HepG2 (cell line): Measurements from ENCODE around the gene PGAP1. TPM values are rescaled to one million over a fixed set of nuclear protein-coding genes. Genes with fewer than 3 reads are reported as not detected.

Experiments used
- ARID4A ChIP-seq: sonication (generic); formaldehyde crosslinking; IDR thresholded peaks from 2 replicates; pipeline ENCODE4 v1.5.0; 2020; ENCODE audit warnings: mild to moderate bottlenecking, missing genetic modification reagents, borderline replicate concordance
- IKZF1 ChIP-seq: fragments of 450-650 bp; IDR thresholded peaks from 2 replicates; pipeline ENCODE4 v1.7.1; 2016
- KIAA2018 ChIP-seq: sonication (generic); formaldehyde crosslinking; IDR thresholded peaks from 2 replicates; pipeline ENCODE4 v1.5.0; 2020; ENCODE audit warnings: mild to moderate bottlenecking, missing genetic modification reagents, borderline replicate concordance
- MED1 ChIP-seq: sonication (generic); formaldehyde crosslinking; IDR thresholded peaks from 2 replicates; pipeline ENCODE4 v1.4.0; 2020; ENCODE audit warnings: missing genetic modification reagents
- PAX8 ChIP-seq: sonication (generic); formaldehyde crosslinking; IDR thresholded peaks from 2 replicates; pipeline ENCODE4 v1.8.0; 2022; ENCODE audit warnings: mild to moderate bottlenecking, missing genetic modification reagents, borderline replicate concordance
- POGZ ChIP-seq: sonication (generic); formaldehyde crosslinking; IDR thresholded peaks from 2 replicates; pipeline ENCODE4 v1.4.0; 2020; ENCODE audit warnings: mild to moderate bottlenecking, missing genetic modification reagents
- PRDM4 ChIP-seq: sonication (generic); formaldehyde crosslinking; IDR thresholded peaks from 2 replicates; pipeline ENCODE4 v1.9.0; 2021; ENCODE audit warnings: missing genetic modification reagents, borderline replicate concordance
- ZBTB10 ChIP-seq: sonication (generic); formaldehyde crosslinking; IDR thresholded peaks from 2 replicates; pipeline ENCODE4 v1.4.0; 2020; ENCODE audit warnings: missing genetic modification reagents, borderline replicate concordance
- polyA plus RNA-seq, 8 experiments: library from polyadenylated mRNA; depleted of rRNA in 3 of 8; stranded (reverse) in 7 of 8; unstranded in 1 of 8; fragments of >200 nt; fragmentation: Illumina TruSeq in 4 of 8; extraction: Trizol in 4 of 8; gene quantifications; 2 replicates each; pipeline versions ENCODE4 v1.2.1 to v1.2.3, GENCODE V29; 2011 to 2016; ENCODE audit warnings: low read depth in 4 of 8, missing spikeins in 1 of 8, mixed read lengths in 1 of 8; ENCODE audit not compliant: insufficient read depth in 1 of 8
- total RNA-seq, 5 experiments: library from RNA; depleted of rRNA; stranded (reverse); fragments of >200 nt; fragmentation: Illumina TruSeq; extraction: Trizol; gene quantifications; 2 replicates each; pipeline ENCODE4 v1.2.3, GENCODE V29; 2016; ENCODE audit warnings: low read depth in 1 of 5

The PGAP1 gene
- total and polyA plus RNA-seq, 2 of the 13 experiments (the other 11 are each of a cell fraction or from before 2014, with no cell fraction given): 4.1 to 6.4 TPM

- TF ChIP-seq ZBTB10 (CRISPR knock-in tag): no peak
- no peak for TF ChIP-seq KIAA2018
- TF ChIP-seq PAX8 (CRISPR knock-in tag): no peak
- TF ChIP-seq ARID4A (CRISPR knock-in tag): no peak
- no peak for TF ChIP-seq IKZF1
- TF ChIP-seq MED1 (CRISPR knock-in tag): no peak
- no peak for TF ChIP-seq POGZ
- TF ChIP-seq PRDM4 (CRISPR knock-in tag): no peak
These were observed 10.9 kb downstream of the PGAP1 start (continued) for GRCh38 chr2:196915507-196916189.
